NCI-H128 (cell line): ENCODE data around the gene TMC6.
"Not testable (repeated sequence)": the region's sequence is repeated elsewhere in the genome, so short reads cannot be mapped to it uniquely, and the experiment has no call there.

Experiments used
- DNase-seq: peaks from one replicate; lab custom pipeline; 2025; ENCODE audit not compliant: unreplicated experiment; lab: John Stamatoyannopoulos, UW

Gene TMC6

GRCh38 chr17:78159575-78160158 is 31.1 kb upstream of the TMC6 start:
- no peak for DNase-seq

DNA sequence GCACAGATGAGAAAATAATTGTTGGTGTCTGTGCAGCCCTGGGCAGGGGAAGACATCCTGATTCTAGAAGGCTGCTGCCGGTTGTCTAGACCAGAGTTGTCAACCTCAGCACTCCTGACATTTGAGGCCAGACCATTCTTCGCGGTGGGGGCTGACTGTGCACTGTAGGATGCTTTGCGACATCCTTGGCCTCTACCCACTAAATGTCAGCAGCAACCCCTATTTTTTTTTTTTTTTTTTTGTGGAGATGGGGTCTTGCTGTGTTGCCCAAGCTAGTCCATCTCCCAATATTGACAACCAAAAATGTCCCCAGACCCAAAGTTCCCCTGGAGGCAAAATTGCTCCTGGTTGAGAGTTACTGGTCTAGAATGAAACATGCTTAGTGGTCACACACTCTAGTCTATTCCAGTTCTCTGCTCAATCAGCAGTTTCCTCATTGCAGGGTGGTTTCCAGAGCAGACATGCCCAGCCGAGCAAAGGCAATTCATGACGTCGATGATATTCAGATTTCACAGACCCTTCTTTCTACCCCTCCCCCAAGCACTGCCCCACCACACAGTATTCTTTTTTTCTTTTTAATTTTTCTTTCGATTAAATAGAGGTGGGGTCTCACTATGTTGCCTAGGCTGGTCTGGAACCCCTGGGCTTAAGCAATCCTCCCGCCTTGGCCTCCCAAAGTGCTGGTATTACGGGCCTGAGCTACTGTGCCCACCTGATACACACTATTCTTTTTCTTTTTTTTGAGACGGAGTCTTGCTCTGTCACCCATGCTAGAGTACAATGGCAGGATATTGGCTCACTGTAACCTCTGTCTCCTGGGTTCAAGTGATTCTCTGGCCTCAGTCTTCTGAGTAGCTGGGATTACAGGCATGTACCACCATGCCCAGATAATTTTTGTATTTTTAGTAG is 26.6 kb upstream of the TMC6 start:
- DNase-seq, result no peak

DNA sequence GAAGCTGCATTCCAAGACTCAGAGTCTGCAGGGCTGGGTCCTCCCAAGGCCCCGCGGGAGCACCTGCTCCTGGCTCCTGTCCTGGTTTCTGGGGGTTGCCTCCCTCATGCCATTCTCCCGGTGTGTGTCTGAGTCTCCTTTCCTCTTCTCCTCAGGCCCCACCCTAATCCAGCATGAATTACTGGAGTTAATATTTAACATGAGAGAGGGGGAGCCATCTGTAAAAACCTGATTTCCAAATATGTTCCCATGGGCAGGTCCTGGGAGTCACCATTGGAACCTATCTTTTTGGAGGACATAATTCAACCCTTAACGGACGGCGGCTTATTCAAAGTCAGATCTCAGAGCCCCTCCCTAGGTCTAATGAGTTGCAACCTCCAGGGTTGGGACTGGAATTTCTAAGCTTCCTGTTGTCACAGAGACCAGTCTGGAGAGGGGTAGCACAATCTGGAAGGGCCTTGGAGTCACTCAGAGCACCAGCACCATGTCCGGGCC is 23.0 kb upstream of the TMC6 start:
- no peak for DNase-seq

- no peak for DNase-seq
Observed at GRCh38 chr17:78148286-78149016, 19.9 kb upstream of the TMC6 start.

DNA sequence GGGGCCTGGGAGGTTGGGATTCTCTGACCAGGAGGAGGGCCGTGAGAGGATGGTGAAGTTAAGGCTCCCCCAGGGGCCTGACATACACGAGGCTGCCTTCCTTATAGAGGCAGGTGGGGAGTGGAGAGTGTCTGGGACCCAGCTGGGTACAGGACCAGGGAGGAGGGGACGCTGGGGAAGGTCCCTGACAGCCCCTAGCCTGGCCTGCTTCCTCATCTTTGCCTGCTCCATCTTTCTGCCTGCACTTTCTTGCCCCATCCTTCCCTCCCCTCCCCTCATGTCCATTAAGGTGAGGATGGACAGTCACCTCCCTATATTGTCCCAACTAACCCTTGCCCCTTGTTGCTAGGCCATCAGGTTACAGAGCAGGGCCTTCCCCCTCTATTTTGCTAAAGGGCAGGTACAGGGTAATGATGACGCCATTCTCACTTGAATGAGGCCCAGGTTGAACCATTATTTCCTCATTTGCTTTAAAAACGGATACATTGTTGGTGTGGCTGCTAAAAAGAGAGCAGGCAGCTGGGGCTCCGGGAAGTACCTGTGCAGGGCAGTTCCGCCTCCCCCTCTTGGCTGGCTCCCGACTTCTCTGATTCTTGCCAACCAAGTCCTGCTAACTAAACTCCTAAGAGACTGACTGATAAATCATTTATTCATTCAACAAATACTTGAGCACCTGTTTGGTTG is 18.9 kb upstream of the TMC6 start:
- no peak for DNase-seq

DNA sequence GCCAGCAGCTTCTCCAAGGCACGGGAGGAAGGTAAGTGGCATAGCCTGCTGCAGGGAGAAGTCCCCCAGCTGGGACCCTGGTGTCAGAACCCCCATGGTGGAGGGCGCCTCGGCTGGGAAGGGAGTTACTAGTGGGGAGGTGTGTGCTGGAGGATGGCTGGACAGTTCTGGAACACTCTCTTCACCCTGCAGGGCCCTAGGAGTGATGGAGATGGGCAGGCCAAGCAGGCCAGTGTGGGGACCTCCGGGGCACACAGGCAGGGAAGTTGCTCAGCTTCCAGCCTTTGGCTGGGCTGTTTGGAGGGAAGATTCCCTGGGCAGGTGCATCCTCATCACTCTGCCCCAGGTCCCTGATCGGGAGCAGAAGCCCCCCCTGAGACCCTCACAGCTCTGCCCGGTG is 18.3 kb upstream of the TMC6 start:
- no peak for DNase-seq

DNA sequence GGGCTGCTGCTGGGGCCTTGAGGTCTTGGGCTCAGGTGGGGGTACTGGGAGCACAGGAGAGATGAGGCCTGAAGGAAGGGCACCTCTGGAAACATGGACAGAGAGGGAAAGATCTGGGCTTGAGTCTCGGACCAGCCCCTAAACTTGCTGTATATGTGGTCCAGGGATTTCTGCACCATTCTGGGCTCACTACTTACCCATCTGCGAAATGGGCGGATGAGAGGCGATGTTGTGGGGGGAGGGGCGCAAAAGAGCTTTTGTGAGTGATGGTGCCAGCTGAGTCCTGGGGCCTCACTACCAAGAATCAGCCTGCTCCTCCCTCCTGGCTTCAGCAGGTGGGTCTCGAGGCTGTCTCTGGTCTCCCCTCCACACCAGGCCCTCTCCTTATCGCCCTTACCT is 17.9 kb upstream of the TMC6 start:
- DNase-seq, result no peak

DNA sequence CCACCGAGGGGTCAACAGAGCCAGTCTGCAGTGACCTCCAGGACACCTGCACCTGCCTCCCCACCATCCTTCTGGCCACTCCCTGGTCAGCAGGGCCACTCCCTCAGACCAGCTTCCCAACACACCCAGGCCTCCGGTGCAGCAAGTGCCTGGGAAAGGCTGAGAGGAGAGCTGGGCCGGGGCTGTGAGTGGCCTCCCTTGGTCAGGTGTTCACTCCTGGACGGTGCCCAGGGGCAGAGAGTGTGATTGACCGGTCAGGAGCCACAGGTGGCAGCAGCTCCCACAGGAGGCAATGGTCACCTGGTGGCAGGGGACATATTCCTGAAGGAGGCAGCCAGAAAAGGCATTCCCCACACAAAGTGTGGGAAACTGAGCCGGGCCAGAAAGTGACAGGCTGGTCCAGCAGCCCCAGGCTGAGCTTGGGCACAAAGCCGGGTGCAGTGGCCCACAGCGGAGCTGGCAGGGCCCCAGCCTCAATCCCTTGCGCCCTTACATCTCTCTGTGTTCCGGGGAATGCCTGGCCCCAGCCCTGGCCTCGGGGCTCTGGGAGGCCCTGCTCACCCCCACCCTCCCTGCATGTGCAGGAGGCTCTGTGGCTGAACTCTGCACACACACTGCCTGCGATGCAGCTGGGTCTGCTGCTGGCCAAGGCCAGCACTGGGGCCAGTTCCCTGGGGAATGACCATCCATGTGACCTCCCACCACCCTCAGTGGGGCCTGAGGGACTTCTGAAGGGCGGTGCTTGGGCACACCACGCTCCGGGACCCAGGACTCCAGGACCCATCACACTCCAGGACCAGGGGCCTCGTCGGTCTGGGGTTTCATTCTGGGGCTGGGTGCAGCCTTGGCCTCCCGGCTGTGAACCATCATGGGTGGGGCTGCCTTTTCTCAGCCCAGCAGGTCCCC is 16.4 kb upstream of the TMC6 start:
- DNase-seq, result no peak

- DNase-seq, result no peak
Observed at GRCh38 chr17:78144147-78144719, 15.7 kb upstream of the TMC6 start.

DNA sequence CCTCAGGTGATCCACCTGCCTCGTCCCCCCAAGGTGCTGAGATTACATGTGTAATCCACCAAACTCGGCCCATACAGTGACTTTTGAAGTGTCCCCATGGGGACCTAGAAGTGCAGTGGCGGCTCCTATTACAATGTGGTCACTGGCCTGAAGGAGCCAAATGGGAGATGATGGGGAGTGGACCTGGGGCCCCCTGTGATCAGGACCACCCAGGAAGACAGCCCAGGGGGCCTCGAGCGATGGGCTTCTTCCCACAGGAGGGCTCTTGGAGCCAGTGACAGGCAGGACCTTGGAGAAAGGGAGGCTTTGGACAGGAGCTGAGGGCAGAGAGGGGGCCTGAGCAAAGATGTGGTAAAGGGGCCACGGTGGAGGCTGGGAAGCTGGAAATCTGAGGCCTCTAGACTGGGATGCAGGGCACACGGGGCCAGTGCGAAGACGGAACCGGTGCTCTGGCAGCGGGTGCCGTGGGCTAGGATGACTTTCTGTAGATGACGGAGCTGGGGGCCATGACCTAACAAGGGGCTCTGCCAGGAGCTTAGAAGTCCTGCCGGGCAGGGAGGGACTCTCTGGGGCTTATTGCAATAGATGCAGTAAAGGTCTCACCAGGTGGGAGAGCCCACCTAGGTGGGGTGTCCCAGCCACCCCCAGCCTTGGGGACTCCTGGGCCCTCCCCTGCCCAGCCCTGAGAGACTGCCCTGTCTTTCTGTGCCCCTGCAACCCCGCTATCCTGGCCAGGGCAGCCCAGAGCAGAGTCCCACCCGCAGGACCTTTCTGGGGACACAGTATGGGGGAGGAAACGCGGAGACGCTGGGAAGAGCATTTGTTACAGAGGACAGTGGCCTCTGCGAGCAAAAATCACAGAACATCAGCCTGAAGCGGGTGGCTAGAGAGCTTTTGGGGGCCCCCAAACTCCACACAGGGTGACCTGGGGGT is 14.9 kb upstream of the TMC6 start:
- no peak for DNase-seq

DNA sequence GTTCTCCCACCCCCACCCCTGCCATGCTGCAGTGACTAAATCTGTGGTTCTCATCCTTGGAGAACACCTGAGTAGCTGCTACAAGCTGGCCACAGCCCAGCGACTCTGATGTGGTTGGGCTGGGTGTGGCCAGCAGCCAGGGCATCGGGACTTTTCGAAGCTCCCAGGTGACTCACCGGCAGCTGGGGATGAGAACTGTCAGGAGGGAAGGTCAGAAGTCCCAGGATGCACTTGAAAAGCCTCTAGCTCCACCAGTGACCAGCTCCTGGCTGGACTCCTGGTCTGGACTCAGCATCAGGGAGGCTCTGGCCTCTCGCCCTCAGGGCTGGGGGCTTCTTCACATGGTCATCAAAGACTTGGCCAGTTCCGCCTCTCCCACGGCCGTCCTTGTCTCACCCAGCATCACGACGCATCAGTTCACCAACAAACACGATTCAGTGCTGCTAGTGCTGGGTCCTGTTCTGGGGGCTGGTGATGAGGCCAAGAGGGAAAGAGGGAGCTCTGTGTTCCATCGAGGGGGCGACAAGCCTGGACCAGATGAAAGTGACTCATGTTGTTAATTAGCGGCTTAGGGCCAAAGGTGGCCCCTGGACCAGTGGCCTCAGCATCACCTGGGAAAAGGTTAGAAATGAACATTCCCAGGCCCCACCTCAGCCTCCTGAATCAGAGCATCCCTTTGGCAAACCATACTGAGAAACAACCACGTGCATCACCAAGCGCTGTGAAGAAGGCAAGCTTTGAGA is 13.7 kb upstream of the TMC6 start:
- no peak for DNase-seq

DNA sequence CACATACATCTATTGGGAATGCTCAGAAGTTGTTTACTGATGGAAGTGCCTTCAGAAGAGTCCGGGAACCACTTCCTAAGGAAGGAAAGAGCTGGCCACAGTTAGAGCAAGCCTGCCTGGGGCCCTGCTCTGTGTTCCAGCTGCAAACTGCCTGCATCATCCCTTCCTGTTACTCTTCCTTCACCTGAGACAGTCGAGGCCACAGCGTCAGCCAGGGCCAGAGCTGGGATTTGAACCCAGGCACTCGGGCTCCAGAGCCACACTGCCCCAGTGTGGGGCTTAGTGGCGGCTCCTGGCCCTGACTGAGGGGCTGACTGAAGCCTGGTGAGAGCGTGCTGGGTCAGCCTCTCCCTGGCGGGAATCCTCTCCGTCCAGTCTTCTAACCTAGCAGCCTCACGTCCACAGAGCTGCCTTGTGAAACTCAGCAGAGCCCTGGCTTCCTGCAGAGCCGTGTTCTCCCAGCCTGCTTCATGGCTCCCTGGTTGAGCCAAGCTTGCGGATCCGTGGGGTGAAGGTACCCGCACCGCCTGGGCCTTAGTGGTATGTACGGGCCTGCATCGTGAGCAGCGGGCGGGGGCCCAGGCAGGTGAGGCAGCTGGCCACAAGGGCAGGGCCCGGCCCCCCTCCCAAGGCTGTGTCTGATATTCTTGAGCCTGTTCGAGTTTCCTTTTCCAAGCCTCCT is 13.0 kb upstream of the TMC6 start:
- no peak for DNase-seq

- DNase-seq, result peak; percentile 79
Observed at GRCh38 chr17:78140169-78141051, 11.9 kb upstream of the TMC6 start.

GRCh38 chr17:78139861-78140168 is 11.3 kb upstream of the TMC6 start:
- not testable (repeated sequence) for DNase-seq

- DNase-seq, result no peak
Observed at GRCh38 chr17:78138204-78139060, 9.9 kb upstream of the TMC6 start.
